Smooth muscle cell (in vitro differentiated cells): ENCODE measurements around the gene ANKS1B. TPM values are rescaled to one million over a fixed set of nuclear protein-coding genes. Genes with fewer than 3 reads are reported as not detected.

Experiments
- DNase-seq: peaks from one replicate; lab custom pipeline; 2025; ENCODE audit not compliant: unreplicated experiment; lab: John Stamatoyannopoulos, UW
- H2AFZ ChIP-seq: fragments of 200-600 bp; sonication (generic); 2 replicates; pipeline ENCODE4 v1.6.0; 2016; ENCODE audit warnings: antibody characterized with exemption, low read depth, mild to moderate bottlenecking
- H3F3A ChIP-seq: fragments of 200-600 bp; sonication (generic); 2 replicates; pipeline ENCODE4 v1.6.0; 2017; ENCODE audit warnings: antibody characterized with exemption, low read depth
- H3K27ac ChIP-seq: fragments of 200-600 bp; sonication (generic); 2 replicates; pipeline ENCODE4 v1.5.1; 2016; ENCODE audit warnings: low read depth, mild to moderate bottlenecking
- H3K27me3 ChIP-seq: fragments of 200-600 bp; sonication (generic); 2 replicates; pipeline ENCODE4 v1.6.1; 2016; ENCODE audit warnings: low read depth, mild to moderate bottlenecking
- H3K36me3 ChIP-seq: fragments of 200-600 bp; sonication (generic); 2 replicates; pipeline ENCODE4 v1.5.1; 2016; ENCODE audit warnings: low read depth
- H3K4me1 ChIP-seq: fragments of 200-600 bp; sonication (generic); 2 replicates; pipeline ENCODE4 v1.5.1; 2016; ENCODE audit warnings: low read depth
- H3K4me2 ChIP-seq: fragments of 200-600 bp; sonication (generic); 2 replicates; pipeline ENCODE4 v1.6.0; 2016; ENCODE audit warnings: mild to moderate bottlenecking
- H3K4me3 ChIP-seq: fragments of 200-600 bp; sonication (generic); 2 replicates; pipeline ENCODE4 v1.5.1; 2016; ENCODE audit warnings: mild to moderate bottlenecking
- H3K79me2 ChIP-seq: fragments of 200-600 bp; sonication (generic); 2 replicates; pipeline ENCODE4 v1.6.0; 2016; ENCODE audit warnings: low read depth, mild to moderate bottlenecking
- H3K9ac ChIP-seq: fragments of 200-600 bp; sonication (generic); 2 replicates; pipeline ENCODE4 v1.6.0; 2016; ENCODE audit warnings: low read depth
- H3K9me3 ChIP-seq: fragments of 200-600 bp; sonication (generic); replicated peaks from 2 replicates; pipeline ENCODE4 v1.5.1; 2016; ENCODE audit warnings: low read depth
- H4K20me1 ChIP-seq: fragments of 200-600 bp; sonication (generic); 2 replicates; pipeline ENCODE4 v1.6.0; 2016; ENCODE audit warnings: low read depth
- CTCF ChIP-seq: fragments of 200-600 bp; sonication (generic); IDR thresholded peaks from 2 replicates; pipeline ENCODE4 v1.5.1; 2017; ENCODE audit warnings: borderline replicate concordance, mild to moderate bottlenecking, antibody characterized with exemption; ENCODE audit not compliant: insufficient read depth, poor library complexity, severe bottlenecking
- WGBS: methylation state at CpG from one replicate; pipeline ENCODE4 v1.1.7; 2016; ENCODE audit warnings: low lambda C conversion rate; 5-methylcytosine and 5-hydroxymethylcytosine counted together
- polyA plus RNA-seq: library from polyadenylated mRNA; unstranded; fragments of >200 nt; fragmentation: Nextera tagmentation; extraction: Ambion mirVana; gene quantifications from 2 replicates; pipeline ENCODE4 v1.2.1, GENCODE V29; 2016
- total RNA-seq: library from RNA; depleted of rRNA; stranded (reverse); fragments of >200 nt; gene quantifications from 2 replicates; pipeline ENCODE4 v1.2.3, GENCODE V29; 2014

ANKS1B gene
- total and polyA plus RNA-seq, 2 experiments from 2014 or later, result 0.47 to 7.3 TPM

GRCh38 chr12:99192489-99192888 lies 792.2 kb downstream of the ANKS1B start:
- TF ChIP-seq CTCF, result no peak
- H3K9me3 ChIP-seq, result no peaks in the 10 kb centered on the region
- WGBS, result 73% methylated on average over 3 of the region's 3 CpGs

GRCh38 chr12:99176871-99177270 lies 807.9 kb downstream of the ANKS1B start:
- H3F3A ChIP-seq, result no peaks in the 10 kb centered on the region
- no peaks in the 10 kb centered on the region for H3K4me1 ChIP-seq
- no peak for TF ChIP-seq CTCF
- no peaks in the 10 kb centered on the region for H3K9me3 ChIP-seq
- H3K36me3 ChIP-seq, result no peaks in the 10 kb centered on the region
- no peak overlapping the region for H3K27ac ChIP-seq
- H3K9ac ChIP-seq, result no peak overlapping the region
- WGBS, result 93% methylated on average over 4 of the region's 4 CpGs
- no peak overlapping the region for H2AFZ ChIP-seq
- H3K27me3 ChIP-seq, result no peaks in the 10 kb centered on the region
- H4K20me1 ChIP-seq, result no peaks in the 10 kb centered on the region
- H3K4me3 ChIP-seq, result no peak overlapping the region
- H3K79me2 ChIP-seq, result no peaks in the 10 kb centered on the region
- H3K4me2 ChIP-seq, result no peak overlapping the region
- DNase-seq, result no peak

More at GRCh38 chr12:99192489-99192888, 792.2 kb downstream of the ANKS1B start:
- Histone ChIP-seq H4K20me1 (no peaks in the 10 kb centered on the region), H3K27ac (no peak overlapping the region), H3K4me3 (no peak overlapping the region), H3K9ac (no peak overlapping the region), H2AFZ (no peak overlapping the region), H3K4me1 (peaks cover 5% of the 10 kb centered on the region), H3K4me2 (no peak overlapping the region), H3K79me2 (no peaks in the 10 kb centered on the region), H3F3A (no peaks in the 10 kb centered on the region), H3K36me3 (no peaks in the 10 kb centered on the region), H3K27me3 (no peaks in the 10 kb centered on the region)
- DNase-seq, result no peak

GRCh38 chr12:99170461-99170860 lies 814.3 kb downstream of the ANKS1B start:
- DNase-seq, result no peak
- Histone ChIP-seq H3K4me2 (no peak overlapping the region), H3K9me3 (no peaks in the 10 kb centered on the region), H4K20me1 (no peaks in the 10 kb centered on the region), H3K4me1 (no peaks in the 10 kb centered on the region), H3K9ac (no peak overlapping the region), H3K27me3 (no peaks in the 10 kb centered on the region), H3K79me2 (no peaks in the 10 kb centered on the region), H3K36me3 (no peaks in the 10 kb centered on the region), H2AFZ (no peak overlapping the region), H3K4me3 (no peak overlapping the region), H3F3A (no peaks in the 10 kb centered on the region), H3K27ac (no peak overlapping the region)
- WGBS, result 87% methylated on average over 5 of the region's 5 CpGs
- no peak for TF ChIP-seq CTCF

GRCh38 chr12:99170037-99170436 lies 814.7 kb downstream of the ANKS1B start:
- no peaks in the 10 kb centered on the region for H3K79me2 ChIP-seq
- H4K20me1 ChIP-seq, result no peaks in the 10 kb centered on the region
- no peak for TF ChIP-seq CTCF
- no peaks in the 10 kb centered on the region for H3K9me3 ChIP-seq
- no peaks in the 10 kb centered on the region for H3K4me1 ChIP-seq
- no peaks in the 10 kb centered on the region for H3K36me3 ChIP-seq
- no peak for DNase-seq
- H3F3A ChIP-seq, result no peaks in the 10 kb centered on the region
- no peak overlapping the region for H2AFZ ChIP-seq
- no peak overlapping the region for H3K9ac ChIP-seq
- H3K27me3 ChIP-seq, result no peaks in the 10 kb centered on the region
- H3K4me2 ChIP-seq, result no peak overlapping the region
- no peak overlapping the region for H3K4me3 ChIP-seq
- WGBS, result 96% methylated on average over 2 of the region's 2 CpGs
- H3K27ac ChIP-seq, result no peak overlapping the region
